ENCODE data around the gene ORAI3.

DNA sequence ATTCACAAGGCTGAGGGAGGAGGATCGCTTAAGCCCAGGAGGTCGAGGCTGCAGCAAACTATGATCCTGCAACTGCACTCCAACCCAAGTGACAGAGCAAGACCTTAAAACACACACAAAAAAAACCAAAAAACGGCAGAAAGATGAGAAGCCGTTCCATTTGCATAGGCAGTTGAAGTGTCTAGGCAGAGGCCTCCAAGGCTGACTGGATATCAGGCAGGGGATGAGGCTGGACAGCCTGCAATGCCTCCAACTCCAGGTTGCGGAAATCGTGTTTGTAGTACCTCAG lies 27.5 kb upstream of the ORAI3 start:
- TF ChIP-seq, protein P1, sequence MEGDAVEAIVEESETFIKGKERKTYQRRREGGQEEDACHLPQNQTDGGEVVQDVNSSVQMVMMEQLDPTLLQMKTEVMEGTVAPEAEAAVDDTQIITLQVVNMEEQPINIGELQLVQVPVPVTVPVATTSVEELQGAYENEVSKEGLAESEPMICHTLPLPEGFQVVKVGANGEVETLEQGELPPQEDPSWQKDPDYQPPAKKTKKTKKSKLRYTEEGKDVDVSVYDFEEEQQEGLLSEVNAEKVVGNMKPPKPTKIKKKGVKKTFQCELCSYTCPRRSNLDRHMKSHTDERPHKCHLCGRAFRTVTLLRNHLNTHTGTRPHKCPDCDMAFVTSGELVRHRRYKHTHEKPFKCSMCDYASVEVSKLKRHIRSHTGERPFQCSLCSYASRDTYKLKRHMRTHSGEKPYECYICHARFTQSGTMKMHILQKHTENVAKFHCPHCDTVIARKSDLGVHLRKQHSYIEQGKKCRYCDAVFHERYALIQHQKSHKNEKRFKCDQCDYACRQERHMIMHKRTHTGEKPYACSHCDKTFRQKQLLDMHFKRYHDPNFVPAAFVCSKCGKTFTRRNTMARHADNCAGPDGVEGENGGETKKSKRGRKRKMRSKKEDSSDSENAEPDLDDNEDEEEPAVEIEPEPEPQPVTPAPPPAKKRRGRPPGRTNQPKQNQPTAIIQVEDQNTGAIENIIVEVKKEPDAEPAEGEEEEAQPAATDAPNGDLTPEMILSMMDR (IDR thresholded peaks at IDR 0.05) = no peak
- no peak for TF ChIP-seq POLR2A (IDR thresholded peaks at IDR 0.05)
